ENCODE measurements around the gene ITPRIPL1. TPM values are rescaled to one million over a fixed set of nuclear protein-coding genes. Genes with fewer than 3 reads are reported as not detected.

The ITPRIPL1 gene
- polyA plus RNA-seq, 1 of the 3 experiments (the other 2 are of a cell fraction), result 5.0 TPM

- no peak overlapping the region for H3K4me3 ChIP-seq (ENCODE audit: low read depth in 2 of 2, low read length in 1 of 2)
- no peaks in the 10 kb centered on the region for H3K9me3 ChIP-seq
- no peaks in the 10 kb centered on the region for H3K27me3 ChIP-seq (ENCODE audit: insufficient read depth)
- H3K27ac ChIP-seq (ENCODE audit: low read depth in 2 of 2, low read length in 1 of 2), result no peak overlapping the region
- H3K36me3 ChIP-seq (replicated peaks in 1 of 2; ENCODE audit: control insufficient read depth in 1 of 2, insufficient read depth in 2 of 2, low read length in 1 of 2), result peaks cover 13 to 28% of the 10 kb centered on the region in 2 experiments
- no peak overlapping the region for H3K4me2 ChIP-seq
- H3K79me2 ChIP-seq (ENCODE audit: insufficient read depth), result peaks cover 34% of the 10 kb centered on the region
- peaks cover 15% of the 10 kb centered on the region for H3F3A ChIP-seq (replicated peaks; ENCODE audit: insufficient read depth)
- ChIA-PET POLR2A (no interaction called here), CTCF (interaction anchor here (0.9 to 1.1 kb wide), 2 partner anchors 19 to 62 kb away, joined by 4 to 5 read pairs; no protein-coding TSS in a partner anchor)
- peaks cover 6% of the 10 kb centered on the region; the same call in 1 of the 2 replicates for H4K20me1 ChIP-seq (ENCODE audit: insufficient read depth)
- H3K9ac ChIP-seq, result no peak overlapping the region
- 86% methylated on average over 4 of the region's 4 CpGs for WGBS (ENCODE audit: low lambda C conversion rate)
- TF ChIP-seq USF2 (IDR thresholded peaks at IDR 0.05; ENCODE audit: borderline replicate concordance, low read depth, low read length), result no peak
- TF ChIP-seq MEF2A (IDR thresholded peaks at IDR 0.05; ENCODE audit: borderline replicate concordance, low read depth), result no peak
- no peak for TF ChIP-seq MXI1 (IDR thresholded peaks at IDR 0.05; ENCODE audit: low read depth, low read length)
- peak; percentile 21; the same call in 1 of the 2 replicates for TF ChIP-seq SMC3 (IDR thresholded peaks at IDR 0.05; ENCODE audit: low read depth, low read length)
- no peak for TF ChIP-seq FOXM1 (IDR thresholded peaks at IDR 0.05; ENCODE audit: low read depth)
- no peak for TF ChIP-seq RXRA (IDR thresholded peaks at IDR 0.05; ENCODE audit: borderline replicate concordance, low read depth)
- TF ChIP-seq EP300 (IDR thresholded peaks at IDR 0.05; ENCODE audit: borderline replicate concordance in 1 of 2, low read depth in 1 of 2, low read length in 1 of 2), result no peak
- TF ChIP-seq RAD21 (IDR thresholded peaks at IDR 0.05; ENCODE audit: low read length), result peak; percentile 16; the same call in 1 of the 2 replicates
- TF ChIP-seq MAX (IDR thresholded peaks at IDR 0.05; ENCODE audit: low read depth), result no peak
- no peak for TF ChIP-seq PBX3 (IDR thresholded peaks at IDR 0.05)
- H3K9me2 ChIP-seq, result no peaks in the 10 kb centered on the region
- H2AFZ ChIP-seq (ENCODE audit: low read depth), result no peak overlapping the region
- DNase-seq, result no peak
- H3K4me1 ChIP-seq (ENCODE audit: control insufficient read depth in 1 of 2, insufficient read depth in 2 of 2, low read depth in 1 of 2, low read length in 1 of 2), result peaks cover 0 to 11% of the 10 kb centered on the region in 2 experiments; a peak in 1 of 4 replicates
Observed at GRCh38 chr2:96345438-96345837, 20.3 kb downstream of the ITPRIPL1 start.

GRCh38 chr2:96345868-96346462 lies 20.8 kb downstream of the ITPRIPL1 start:
- Histone ChIP-seq H4K20me1 (ENCODE audit: insufficient read depth) (peaks cover 6% of the 10 kb centered on the region; the same call in 1 of the 2 replicates), H3K79me2 (ENCODE audit: insufficient read depth) (peaks cover 29% of the 10 kb centered on the region), H3K9me2 (no peaks in the 10 kb centered on the region), H3K4me3 (ENCODE audit: low read depth in 2 of 2, low read length in 1 of 2) (no peak overlapping the region), H3K9me3 (no peaks in the 10 kb centered on the region), H3K9ac (no peak overlapping the region), H3K27ac (ENCODE audit: low read depth in 2 of 2, low read length in 1 of 2) (no peak overlapping the region), H2AFZ (ENCODE audit: low read depth) (no peak overlapping the region), H3K36me3 (replicated peaks in 1 of 2; ENCODE audit: control insufficient read depth in 1 of 2, insufficient read depth in 2 of 2, low read length in 1 of 2) (peaks cover 13 to 33% of the 10 kb centered on the region in 2 experiments), H3K4me2 (no peak overlapping the region), H3F3A (replicated peaks; ENCODE audit: insufficient read depth) (peaks cover 10% of the 10 kb centered on the region), H3K27me3 (ENCODE audit: insufficient read depth) (no peaks in the 10 kb centered on the region), H3K4me1 (ENCODE audit: control insufficient read depth in 1 of 2, insufficient read depth in 2 of 2, low read depth in 1 of 2, low read length in 1 of 2) (peaks cover 0 to 8% of the 10 kb centered on the region in 2 experiments; a peak in 1 of 4 replicates)
- ChIA-PET POLR2A (no interaction called here), CTCF (interaction anchor here (0.9 to 1.1 kb wide), 2 partner anchors 18 to 61 kb away, joined by 4 to 5 read pairs; no protein-coding TSS in a partner anchor)
- WGBS (ENCODE audit: low lambda C conversion rate), result 94% methylated on average over 6 of the region's 6 CpGs
- DNase-seq, result no peak
- no peak for TF ChIP-seq GABPA (IDR thresholded peaks at IDR 0.05; ENCODE audit: low read depth)
- TF ChIP-seq SMC3 (IDR thresholded peaks at IDR 0.05; ENCODE audit: low read depth, low read length), result no peak
- TF ChIP-seq FOXJ3 (CRISPR knock-in tag; IDR thresholded peaks at IDR 0.05), result no peak
- no peak for TF ChIP-seq RCOR1 (IDR thresholded peaks at IDR 0.05; ENCODE audit: low read length)
- TF ChIP-seq EZH2phosphoT487 (IDR thresholded peaks at IDR 0.05; ENCODE audit: borderline replicate concordance, low read depth), result no peak
- no peak for TF ChIP-seq CHD2 (IDR thresholded peaks at IDR 0.05; ENCODE audit: low read length, partially characterized antibody)
- TF ChIP-seq MEF2A (IDR thresholded peaks at IDR 0.05; ENCODE audit: borderline replicate concordance, low read depth), result no peak
- no peak for TF ChIP-seq NFIC (IDR thresholded peaks at IDR 0.05; ENCODE audit: borderline replicate concordance)
- no peak for TF ChIP-seq ZBTB33 (IDR thresholded peaks at IDR 0.05; ENCODE audit: borderline replicate concordance, low read depth)
- TF ChIP-seq YY1 (IDR thresholded peaks at IDR 0.05; ENCODE audit: low read depth), result no peak
- TF ChIP-seq IRF3 (IDR thresholded peaks at IDR 0.05; ENCODE audit: low read depth, low read length), result no peak
- TF ChIP-seq FOSL2 (IDR thresholded peaks at IDR 0.05; ENCODE audit: borderline replicate concordance, low read depth), result no peak
